SHP77 treated with DMSO at 0.1 percent for 48 hours (cell line): Measurements from ENCODE around the gene LHX2.
A peak's percentile ranks its signal among the peaks of the same experiment; 100 is the strongest.

Experiments used
- DNase-seq: peaks from one replicate; lab custom pipeline; 2025; lab: John Stamatoyannopoulos, UW

Gene LHX2

DNA sequence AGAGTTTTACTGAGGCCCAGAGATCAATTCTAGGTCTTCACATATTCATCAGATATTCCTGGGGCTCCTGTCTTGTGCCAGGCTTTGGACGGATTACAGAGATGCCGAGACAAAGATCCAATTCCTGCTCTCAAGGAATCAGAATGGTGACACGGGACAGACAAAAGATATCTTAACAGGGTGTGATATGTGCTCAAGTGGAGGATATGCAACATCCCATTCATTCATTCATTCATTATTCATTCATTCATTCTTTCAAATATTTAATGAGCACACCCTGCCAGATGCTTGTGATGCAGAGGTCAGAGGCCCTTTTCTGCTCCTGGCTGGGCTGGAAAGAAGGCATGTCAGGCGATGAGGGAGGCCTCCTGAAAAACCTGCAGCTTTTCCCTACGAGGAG lies 21.8 kb downstream of the LHX2 start:
- DNase-seq: no peak

DNA sequence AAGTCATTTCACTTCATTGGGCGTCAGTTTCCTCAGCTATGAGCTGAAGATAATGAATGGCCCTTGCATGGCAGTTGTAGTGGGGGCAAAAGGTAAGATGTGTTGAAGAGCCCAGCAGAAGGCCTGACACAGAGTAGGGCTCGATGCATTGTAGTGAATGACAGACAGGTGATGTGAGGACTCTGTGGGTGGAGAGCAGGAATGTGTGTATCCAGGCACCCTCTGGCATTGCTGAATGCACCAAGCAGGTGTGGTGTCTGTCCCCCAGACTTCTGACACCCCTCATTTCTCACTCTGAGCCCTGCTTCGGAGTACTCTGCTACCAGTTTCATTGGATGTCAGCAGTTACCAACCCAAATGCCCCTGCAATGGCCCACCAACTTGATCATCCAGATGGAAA lies 22.4 kb downstream of the LHX2 start:
- DNase-seq: no peak

DNA sequence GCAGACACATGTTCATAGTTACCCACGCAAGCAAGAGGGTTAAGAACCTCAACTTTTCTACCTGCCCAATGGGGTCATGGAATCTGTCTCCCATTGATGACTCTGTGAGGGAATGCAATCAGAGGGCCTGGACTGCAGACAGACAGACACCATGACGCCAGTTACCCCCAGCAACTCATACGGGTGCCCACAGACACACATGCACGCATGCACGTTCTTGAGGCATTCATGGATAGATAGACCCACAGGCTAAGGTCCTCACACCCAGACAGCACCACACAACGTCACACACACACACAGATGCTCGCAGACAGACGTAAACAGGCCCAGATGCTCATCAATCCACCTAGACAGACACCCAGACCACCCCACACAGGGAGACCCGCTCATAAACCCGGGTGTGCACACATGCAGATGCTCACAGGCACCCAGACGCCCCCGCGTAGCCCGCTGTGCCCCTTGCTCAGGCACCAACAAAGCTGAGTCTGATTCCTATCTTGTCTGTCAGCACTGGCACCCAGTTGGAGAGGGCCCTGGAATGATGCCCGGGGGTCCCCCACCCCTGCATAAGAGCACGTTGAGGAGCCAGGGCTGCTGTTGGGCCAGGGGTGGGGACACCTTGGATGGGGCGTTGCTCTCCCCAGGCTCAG lies 23.6 kb downstream of the LHX2 start:
- no peak for DNase-seq

DNA sequence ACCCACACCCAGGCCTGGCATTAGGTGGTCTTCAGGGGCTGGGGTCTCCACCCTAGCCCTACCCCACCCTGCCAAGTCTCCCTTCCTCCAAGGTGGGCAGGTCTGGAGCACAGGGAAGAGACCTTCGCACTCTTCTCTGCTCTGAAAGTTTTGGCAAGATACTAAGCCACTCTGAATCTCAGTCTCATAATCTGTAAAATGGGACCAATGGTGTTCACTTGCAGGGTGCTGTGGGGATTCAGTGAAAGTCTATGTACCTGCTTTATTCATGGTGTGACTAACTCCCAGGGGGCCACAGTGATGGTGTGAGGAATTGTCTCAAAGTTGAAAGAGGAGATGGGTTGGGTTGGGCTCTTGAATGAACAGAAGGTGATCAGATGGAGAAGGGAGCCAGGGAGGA lies 25.0 kb downstream of the LHX2 start:
- DNase-seq: no peak

DNA sequence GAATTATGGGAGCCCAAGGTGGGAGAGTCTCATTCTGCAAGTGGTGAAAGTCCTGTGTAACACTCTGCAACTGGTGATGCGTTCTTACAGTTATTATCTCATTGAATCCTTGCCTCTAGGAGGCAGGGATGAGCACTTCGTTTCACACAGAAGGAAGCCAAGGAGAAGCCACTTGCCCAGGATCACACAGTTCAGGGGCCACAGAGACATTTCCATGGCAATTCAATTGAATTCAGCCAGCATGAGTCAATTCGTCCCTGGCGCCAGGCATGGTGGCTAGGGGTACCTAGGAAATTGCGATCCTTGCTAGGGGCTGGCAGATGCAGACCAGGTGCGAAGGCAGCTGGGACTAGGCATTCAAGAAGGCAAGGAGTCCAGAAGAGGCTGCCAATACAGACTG lies 26.2 kb downstream of the LHX2 start:
- DNase-seq: peak; percentile 21

DNA sequence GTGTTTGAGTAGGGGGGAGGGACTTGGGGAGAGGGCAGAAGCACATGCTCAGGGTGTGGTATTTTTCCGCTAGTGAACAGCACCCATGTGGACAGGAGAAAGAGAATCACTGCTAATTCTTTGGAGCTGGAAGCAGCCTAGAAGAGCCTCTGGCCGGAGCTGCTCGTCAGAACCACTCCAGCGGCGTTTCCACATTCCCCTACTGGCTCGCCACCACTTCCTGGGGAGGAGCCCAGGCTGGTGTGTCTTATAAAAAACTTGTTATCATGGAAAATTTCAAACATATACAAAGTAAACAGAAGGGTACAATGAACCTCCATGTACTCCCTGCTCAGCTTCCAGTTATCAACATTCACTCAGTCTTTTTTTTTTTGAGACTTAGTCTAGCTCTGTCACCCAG lies 26.7 kb downstream of the LHX2 start:
- DNase-seq: no peak

DNA sequence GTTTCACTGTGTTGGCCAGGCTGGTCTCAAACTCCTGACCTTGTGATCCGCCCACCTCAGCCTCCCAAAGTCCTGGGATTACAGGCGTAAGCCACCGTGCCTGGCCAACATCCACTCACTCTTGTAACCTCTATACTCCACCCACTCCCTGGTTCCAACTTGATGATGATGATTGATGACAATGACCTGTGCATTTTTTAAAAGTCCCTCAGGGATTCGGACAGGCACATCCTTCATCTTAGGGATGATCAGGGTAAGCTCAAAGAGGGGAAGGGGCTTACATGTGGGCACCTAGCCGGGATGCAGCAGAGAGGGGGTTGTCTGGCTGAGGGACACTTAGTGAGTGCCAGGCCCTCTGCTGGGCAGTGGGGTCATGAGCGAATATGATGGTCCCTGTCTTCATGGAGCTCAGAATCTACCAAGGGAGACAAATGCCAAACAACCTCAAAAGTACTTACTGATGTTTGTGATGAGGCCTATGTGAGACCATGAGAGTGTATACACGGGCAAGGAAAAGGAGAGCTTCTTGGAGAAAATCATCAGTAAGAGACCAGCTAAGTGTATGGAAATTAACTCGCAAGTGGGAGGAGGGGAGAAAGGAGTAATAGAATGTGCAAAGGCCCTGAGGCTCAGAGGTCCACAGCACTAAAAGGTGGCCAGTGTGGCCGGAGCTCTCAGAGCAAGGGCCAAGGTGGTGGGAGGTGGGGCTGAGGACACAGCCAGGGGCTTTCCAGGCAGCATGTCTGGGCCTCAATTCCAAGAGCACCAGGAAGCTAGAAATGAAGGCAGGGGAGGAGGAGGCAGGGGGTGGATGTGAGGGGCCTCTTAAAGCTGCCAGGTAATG lies 27.4 kb downstream of the LHX2 start:
- DNase-seq: no peak

DNA sequence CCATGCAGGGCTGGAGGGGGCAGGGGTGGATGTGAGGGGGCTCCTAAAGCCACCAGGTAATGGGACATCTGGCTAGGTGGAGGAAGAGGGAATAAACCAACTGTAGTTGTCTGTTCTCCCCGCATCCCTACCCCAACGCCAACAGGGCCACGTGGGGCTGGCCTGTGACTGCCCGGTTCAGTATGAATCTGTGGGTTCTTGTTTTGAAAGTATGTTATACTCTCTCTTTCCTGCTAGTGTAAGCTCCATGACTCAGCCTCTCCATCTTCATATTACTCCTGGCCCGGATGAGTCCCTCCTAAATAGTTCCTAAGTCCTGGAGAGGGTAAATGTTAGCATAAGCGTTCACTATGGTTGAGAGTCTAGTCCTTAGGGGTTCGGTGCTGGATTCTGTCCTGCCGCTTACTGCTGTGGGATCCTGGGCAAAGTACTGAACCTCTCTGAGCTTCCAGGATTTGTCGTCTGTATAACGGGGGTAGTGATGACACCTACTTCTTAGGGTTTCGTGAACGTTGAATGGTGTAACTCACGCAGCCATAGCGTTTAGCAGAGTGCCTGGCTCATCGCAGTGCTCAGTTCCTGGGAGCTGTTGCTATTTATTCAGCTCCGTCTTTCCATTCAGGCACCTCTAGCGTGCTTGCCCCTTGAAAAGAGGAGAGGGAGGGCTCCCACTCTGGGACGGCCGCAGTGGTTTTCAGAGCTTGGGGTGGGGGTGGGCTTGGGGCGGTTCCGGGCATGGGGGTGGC lies 28.8 kb downstream of the LHX2 start:
- DNase-seq: no peak

DNA sequence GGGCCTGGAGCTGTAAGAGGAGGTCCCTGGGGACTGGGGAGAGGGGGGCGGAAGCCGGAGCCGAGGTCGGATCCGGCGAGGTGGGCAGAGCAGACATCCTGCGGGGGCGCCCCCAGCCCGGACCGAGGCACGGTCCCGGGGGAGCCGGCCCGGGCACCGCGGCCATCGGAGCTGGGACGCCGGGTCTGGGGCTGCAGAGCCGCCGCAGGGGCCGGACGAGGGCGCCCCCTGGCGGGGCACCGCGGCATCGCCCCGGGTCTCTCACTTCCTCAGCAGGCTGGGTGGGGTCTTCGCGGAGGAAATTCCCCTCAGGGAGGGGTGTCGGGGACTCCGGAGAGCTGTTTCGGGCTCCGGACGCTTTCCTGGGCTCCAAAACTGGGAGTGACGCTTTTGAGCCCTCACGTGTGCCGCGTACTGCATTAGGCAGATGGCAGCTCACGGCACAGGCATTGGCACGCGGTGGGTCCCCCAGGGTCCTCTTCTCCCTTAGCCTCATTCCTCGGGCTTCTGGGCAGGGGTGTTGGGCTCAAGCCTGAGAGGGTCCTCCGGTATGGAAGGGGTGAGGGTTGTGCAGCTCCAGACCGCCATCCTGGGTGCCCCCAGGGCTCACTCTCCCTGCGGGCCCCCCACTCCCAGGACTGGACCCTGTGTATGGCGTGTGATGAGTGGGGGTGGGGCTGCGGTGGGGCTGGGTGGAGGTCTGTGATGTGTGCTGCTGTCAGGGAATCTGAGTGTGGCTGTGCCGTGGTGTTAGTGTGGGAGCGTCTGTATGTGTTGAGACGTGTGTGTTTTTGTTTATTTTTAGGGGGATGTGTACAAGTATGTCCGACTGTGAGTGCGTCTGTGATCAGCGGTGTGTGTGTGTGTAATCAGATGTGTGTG lies 29.6 kb downstream of the LHX2 start:
- DNase-seq: peak; percentile 60

DNA sequence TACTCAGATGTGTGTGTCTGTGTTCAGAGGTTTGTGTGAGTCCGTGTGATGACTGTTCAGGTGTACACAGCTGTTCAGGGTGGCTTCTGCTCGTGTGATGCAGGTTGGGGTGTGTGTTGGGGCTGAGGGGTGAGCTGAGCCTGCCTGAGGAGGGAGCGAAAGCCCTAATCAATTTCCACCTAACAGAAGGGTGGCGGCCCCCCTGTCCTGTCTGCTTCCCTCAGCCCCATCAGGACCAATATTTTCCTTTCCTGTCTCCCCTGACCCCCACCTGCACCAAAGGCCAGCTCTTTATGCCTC lies 30.2 kb downstream of the LHX2 start:
- DNase-seq: no peak

DNA sequence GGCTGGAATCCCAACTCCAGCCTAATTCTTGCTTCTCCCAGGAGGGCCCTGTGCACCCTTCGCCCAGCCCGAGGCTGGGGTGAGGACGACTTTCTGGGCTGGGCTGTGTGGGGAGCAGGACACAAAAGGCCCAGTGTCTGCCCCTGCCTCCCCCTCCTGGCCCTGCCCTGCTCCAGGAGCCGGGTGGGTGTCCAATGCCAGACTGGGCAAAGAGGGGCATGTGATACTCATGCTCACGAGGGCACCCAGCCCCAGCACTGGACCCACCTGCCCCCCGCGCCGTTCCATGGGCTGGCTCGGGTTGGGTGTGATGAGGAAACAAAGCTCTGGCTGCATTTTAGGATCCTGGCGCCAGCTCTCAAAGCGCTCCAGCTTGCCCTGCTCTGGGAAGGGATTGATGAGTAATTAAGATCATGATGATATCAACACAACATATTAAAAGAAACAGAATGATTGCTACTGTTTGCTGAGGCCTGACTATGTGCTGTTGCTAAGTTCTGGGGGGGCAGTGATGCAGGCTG lies 30.7 kb downstream of the LHX2 start:
- DNase-seq: no peak

DNA sequence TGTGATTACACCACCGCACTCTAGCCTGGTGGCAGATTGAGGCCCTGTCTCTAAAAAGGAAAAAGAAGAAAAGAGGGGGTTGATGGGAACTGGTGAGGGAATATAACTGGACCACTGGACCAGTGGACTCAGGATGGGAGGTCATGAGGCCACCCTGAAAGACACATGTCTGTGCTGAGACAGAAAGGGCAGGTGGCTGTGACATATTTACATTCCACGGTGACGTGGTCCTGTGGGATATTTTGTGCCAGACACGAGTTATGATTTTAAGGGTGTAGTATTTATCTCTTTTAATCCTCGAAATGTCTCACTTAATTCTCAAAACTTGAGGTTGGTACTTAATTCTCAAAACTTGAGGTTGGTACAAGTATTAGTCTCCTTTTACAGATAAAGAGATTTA lies 32.9 kb downstream of the LHX2 start:
- no peak for DNase-seq

DNA sequence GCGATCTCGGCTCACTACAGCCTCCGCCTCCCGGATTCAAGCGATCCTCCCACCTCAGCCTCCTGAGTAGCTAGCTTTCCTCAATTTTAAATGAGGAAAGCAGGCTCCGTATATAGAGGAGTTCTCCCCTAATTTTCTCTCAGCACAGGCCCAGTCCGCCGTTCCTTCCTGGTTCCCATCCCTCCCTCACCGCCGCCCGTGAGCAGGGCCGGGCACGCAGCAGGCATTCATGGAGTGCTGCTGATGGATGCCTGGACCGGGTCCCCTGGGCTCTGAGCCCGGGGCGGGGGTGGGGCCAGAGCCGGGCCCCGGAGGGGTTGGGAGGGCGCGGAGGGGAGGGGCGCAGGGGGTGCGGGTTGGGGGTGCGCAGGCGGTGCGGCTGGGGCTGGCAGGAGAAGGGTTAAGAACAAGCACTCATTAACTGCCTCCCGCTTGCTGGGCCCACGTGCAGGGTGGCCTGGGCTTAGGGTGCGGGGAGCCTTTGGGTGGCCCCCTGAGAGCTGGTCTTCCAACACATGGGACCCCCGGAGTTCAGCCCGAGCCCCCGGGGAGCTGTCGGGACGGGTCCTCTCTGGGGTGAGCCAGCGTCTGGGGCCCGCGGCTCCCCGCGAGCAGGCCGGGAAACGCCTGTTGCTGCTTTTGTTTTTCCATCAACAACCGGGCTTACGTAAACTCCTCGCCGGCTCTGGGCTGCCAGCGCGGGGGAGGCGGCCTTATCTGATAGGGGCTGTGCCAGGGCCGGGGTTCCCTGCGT lies 33.7 kb downstream of the LHX2 start:
- no peak for DNase-seq

DNA sequence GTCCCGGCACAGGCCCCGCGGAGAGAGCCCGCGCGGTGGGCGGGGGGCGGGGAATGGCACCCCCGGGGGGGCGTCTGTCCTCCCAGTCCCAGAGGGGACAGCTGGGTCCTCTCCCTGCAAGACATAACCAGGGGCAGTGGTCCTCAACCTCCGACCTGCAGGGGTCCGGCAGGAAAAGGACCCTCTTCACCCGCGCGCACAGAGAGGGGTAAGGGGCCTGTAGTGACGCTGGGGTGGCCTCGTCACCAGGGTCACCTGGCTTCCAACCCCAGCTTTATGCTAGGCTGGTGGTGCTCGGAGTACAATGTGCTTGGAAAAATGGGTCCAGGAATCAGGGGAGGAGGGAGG lies 34.2 kb downstream of the LHX2 start:
- DNase-seq: no peak

DNA sequence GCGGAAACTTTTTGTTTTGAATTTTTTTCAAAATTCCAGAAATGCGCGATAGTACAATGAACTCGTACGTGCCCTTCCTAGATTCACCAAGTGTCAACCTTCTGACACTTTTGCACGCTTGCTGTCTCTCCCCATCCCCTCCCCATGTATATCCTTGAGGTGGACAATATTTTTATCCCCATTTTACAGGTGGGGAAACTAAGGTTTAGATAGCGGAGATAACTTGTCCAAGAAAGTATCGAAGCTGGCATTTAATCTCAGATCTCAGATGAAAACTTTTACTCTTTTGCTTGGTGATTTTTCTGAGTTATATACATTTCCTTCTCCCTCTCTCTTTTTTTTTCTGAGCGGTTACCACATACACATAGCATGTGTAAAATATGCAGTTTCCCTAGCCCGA lies 34.6 kb downstream of the LHX2 start:
- DNase-seq: no peak

DNA sequence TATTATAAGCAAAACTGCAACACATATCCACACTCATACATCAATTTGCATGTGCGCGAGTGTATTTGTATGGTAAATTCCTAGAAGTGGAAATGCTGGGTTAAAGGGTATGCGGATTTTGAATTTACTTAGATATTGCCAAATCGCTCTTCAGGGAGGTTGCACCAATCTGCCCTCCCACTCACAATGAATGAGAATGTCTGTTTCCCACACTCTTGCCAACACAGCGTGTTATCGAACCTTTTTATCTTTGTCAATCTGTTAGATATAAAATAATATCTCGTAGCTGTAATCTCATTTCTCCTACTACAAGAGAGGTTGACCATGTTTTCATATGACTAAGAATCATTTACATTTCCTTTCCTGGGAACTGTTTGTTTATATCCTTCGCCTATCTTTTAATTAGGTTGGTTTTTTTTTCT lies 35.7 kb downstream of the LHX2 start:
- no peak for DNase-seq

DNA sequence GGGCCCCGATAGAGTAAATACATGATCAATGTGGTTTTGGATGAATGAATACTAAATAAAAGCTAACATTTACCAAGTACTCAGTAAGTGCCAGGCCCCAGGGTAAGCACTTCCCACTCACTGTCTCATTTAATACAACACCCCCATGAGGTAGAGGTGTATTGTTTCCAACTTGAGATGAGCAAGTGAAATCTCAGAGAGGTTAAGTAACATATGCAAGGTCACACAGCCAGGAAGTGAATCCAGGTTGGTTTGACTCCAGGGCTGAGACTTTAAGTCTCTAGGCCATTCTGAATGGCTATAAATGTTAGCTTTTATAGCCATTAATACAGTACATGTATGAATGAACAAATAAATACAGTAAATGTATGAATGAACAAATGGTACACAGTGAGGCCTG lies 39.4 kb downstream of the LHX2 start:
- DNase-seq: no peak

DNA sequence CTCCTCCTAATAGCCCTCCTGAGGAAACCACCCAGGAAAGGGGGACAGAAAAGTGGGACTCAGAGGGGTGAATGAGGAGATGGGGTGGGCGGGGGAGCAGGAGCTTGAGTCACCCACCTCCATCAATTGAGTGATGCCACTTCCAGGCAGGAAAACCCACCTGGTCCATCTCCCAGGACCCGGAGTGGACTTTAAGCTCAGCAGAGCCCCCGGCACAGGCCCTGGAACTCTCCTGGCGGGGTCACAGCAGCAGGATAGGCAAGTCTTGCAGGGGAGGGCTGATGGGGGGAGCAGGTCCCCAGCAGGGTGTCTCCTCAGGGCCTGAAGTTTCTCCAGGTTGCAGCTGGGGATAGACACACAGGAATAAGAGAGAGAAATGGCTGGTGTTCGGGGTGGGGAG lies 40.8 kb downstream of the LHX2 start:
- DNase-seq: no peak

DNA sequence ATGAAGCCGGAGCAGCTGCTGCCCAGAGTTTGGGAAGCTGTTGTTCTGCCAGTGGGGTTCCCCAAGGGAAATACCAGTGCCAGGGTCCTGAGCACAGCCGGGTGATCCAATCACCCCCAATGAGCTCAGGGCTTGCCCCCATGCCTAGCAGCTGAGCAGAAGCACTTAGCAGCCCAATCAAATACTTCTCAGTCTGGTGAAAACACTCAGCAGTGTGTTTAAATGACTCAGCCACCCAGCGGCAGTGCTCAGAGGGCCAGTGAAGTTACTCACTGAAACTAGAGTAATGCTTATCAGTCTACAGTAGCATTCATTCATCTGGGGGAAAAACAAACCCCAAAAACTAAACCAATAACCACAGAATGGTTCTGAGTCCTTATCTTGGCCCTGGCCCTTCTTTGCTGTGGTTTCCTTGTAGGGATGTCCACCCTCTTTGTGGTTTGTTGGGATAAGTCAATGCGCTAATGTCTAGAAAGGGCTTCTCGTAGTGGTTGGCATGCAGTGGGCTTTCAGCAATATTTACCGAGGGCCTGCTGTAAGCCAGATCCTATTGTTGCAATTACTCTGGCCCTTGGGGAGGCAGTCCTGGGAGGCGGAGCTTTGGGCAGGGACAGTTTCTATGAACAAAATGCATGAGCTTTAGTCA lies 43.1 kb downstream of the LHX2 start:
- DNase-seq: no peak

DNA sequence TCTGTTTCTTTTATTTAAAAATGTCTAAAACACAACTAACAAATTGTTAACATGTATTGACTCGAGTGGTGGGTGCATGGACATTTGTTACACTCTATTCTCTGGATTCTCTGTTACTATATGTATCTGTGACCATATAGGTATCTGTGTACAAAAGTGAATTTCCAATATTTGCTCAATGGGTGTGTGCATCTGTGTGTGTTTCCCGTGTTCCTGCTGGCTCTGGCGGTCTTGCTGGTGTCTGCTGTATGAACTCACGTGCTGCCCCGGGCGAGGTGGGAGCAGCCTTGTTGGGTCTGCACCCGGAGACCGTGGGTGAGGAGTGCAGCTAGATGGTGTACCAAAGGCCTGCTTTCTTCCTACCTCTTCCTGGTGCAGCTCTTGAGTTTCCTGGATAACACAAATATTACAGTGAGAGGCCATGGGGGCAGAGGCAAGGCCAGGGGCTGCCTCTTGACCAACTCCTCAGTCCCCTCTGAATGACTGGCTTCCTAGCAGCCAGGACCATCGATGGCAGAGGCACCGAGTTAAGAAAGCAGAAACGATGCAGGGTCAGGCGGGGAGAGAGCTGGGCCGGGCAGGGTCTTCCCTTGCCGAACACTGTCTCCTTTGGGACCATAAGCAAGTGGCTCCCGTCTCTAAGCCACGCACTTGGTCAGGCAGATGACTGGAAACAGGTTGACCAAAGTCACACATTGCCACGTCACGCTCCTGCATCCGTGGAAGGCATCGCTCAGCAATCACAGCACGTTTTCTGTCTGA lies 49.5 kb downstream of the LHX2 start:
- DNase-seq: no peak
